ENCODE measurements around the gene SFXN3. TPM values are rescaled to one million over a fixed set of nuclear protein-coding genes. Genes with fewer than 3 reads are reported as not detected.

SFXN3 gene
- total RNA-seq, 1 donor: 81.6 TPM

GRCh38 chr10:101055411-101055810 is 24.4 kb downstream of the SFXN3 start:
- no peak overlapping the region for H3K4me3 ChIP-seq (ENCODE audit: low read depth, low read length)
- no peak for DNase-seq (ENCODE audit: low read depth)
- no peak for TF ChIP-seq CTCF (IDR thresholded peaks at IDR 0.05; ENCODE audit: insufficient read depth, low read depth, low read length)

GRCh38 chr10:101056365-101057151 is 25.5 kb downstream of the SFXN3 start:
- H3K4me3 ChIP-seq (ENCODE audit: low read depth, low read length): no peak overlapping the region
- DNase-seq (ENCODE audit: low read depth): no peak
- TF ChIP-seq CTCF (IDR thresholded peaks at IDR 0.05; ENCODE audit: insufficient read depth, low read depth, low read length): no peak

GRCh38 chr10:101060036-101060950 is 29.3 kb downstream of the SFXN3 start:
- DNase-seq (ENCODE audit: low read depth): peak; percentile 96
- H3K4me3 ChIP-seq (ENCODE audit: low read depth, low read length): peak overlapping the region; percentile 100
- TF ChIP-seq CTCF (IDR thresholded peaks at IDR 0.05; ENCODE audit: insufficient read depth, low read depth, low read length): peak; percentile 85

- TF ChIP-seq CTCF (IDR thresholded peaks at IDR 0.05; ENCODE audit: insufficient read depth, low read depth, low read length): peak; percentile 5
- peak; percentile 96 for DNase-seq (ENCODE audit: low read depth)
- peak overlapping the region; percentile 100 for H3K4me3 ChIP-seq (ENCODE audit: low read depth, low read length)
Measured at GRCh38 chr10:101060951-101061623, 30.1 kb downstream of the SFXN3 start.

- peak within 1 kb of the TSS; percentile 100 for H3K4me3 ChIP-seq (ENCODE audit: low read depth, low read length)
- DNase-seq (ENCODE audit: low read depth): peak; percentile 63
- no peak for TF ChIP-seq CTCF (IDR thresholded peaks at IDR 0.05; ENCODE audit: insufficient read depth, low read depth, low read length)
Measured at GRCh38 chr10:101061624-101062231, 30.7 kb downstream of the SFXN3 start, which contains the start of gene KAZALD1. Gene KAZALD1, plus strand, starts transcription at chr10:101061989. Its CDS starts 604 bp downstream, at chr10:101062593.
